H1 (cell line): Measurements from ENCODE around the gene CAPN8.

Experiments used
- CHD2 ChIP-seq: IDR thresholded peaks from 2 replicates; pipeline ENCODE4 v1.6.1; 2012; ENCODE audit warnings: low read length, improper control_type of control experiment
- EP300 ChIP-seq, 2 experiments: IDR thresholded peaks; 1 replicate in 1 of 2; 2 replicates in 1 of 2; pipeline ENCODE4 v1.6.1; 2011 to 2012; ENCODE audit warnings: low read depth in 2 of 2, low read length in 2 of 2, mild to moderate bottlenecking in 2 of 2, borderline replicate concordance in 1 of 2, inconsistent platforms in 1 of 2, moderate library complexity in 1 of 2
- EZH2 ChIP-seq: fragments of 200-600 bp; sonication (generic); IDR thresholded peaks from 2 replicates; pipeline ENCODE4 v1.7.1; 2012; ENCODE audit warnings: low read depth, mild to moderate bottlenecking, moderate library complexity, low read length, inconsistent platforms; ENCODE audit not compliant: severe bottlenecking
- NRF1 ChIP-seq: IDR thresholded peaks from 2 replicates; pipeline ENCODE4 v1.6.1; 2011; ENCODE audit warnings: mild to moderate bottlenecking, low read depth, low read length, improper control_type of control experiment
- POLR2A ChIP-seq, 2 experiments: IDR thresholded peaks; 1 replicate in 1 of 2; 2 replicates in 1 of 2; pipeline ENCODE4 v1.6.1; 2011; ENCODE audit warnings: low read depth in 2 of 2, low read length in 2 of 2, mild to moderate bottlenecking in 2 of 2; ENCODE audit errors: control extremely low read depth in 1 of 2
- TCF12 ChIP-seq: IDR thresholded peaks from 2 replicates; pipeline ENCODE4 v1.6.1; 2011; ENCODE audit warnings: low read depth, mild to moderate bottlenecking, low read length
- YY1 ChIP-seq: IDR thresholded peaks from 2 replicates; pipeline ENCODE4 v1.6.1; 2011; ENCODE audit warnings: low read depth, mild to moderate bottlenecking, low read length
- TF ChIP-seq, protein P1 (sequence below), 3 experiments: IDR thresholded peaks; 1 replicate in 2 of 3; 2 replicates in 1 of 3; pipeline versions ENCODE4 v1.5.1 to v1.6.1; 2011; ENCODE audit warnings: low read length in 3 of 3, mild to moderate bottlenecking in 3 of 3, inconsistent platforms in 2 of 3, low read depth in 1 of 3, moderate library complexity in 1 of 3; ENCODE audit not compliant: insufficient read depth in 1 of 3; ENCODE audit errors: control extremely low read depth in 1 of 3
- TF ChIP-seq, protein P2 (sequence below): IDR thresholded peaks from 2 replicates; pipeline ENCODE4 v1.6.1; 2012; ENCODE audit warnings: low read length, inconsistent platforms

DNA sequence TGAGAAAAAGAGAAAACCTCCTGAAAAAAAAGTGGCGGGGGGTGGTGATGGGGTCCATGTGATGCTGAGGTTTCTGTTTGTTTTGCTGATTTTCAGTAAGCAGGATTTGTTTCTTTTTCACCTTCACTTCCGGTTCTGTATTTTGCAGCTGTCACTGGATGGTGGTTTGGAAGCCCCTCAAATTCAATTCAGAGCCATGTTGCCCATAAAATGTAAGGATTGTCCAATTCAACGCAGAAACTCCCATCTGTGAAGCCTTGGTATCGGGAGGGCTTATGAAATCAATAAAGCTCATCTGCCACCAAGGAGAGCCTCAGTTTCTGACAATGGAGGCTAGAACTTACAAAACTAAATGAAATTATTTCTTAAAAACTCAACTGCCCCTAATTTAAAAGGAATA, 12.1 kb downstream of the CAPN8 start:
- TF ChIP-seq YY1 (no peak), CHD2 (no peak), POLR2A (IDR thresholded peaks at IDR 0.05; ENCODE audit: control extremely low read depth in 1 of 2, low read depth in 2 of 2, low read length in 2 of 2) (no peak), TCF12 (no peak), EP300 (IDR thresholded peaks at IDR 0.05; ENCODE audit: borderline replicate concordance in 1 of 2, low read depth in 2 of 2, low read length in 2 of 2) (no peak), EZH2 (no peak), NRF1 (no peak)
- TF ChIP-seq, protein P1, sequence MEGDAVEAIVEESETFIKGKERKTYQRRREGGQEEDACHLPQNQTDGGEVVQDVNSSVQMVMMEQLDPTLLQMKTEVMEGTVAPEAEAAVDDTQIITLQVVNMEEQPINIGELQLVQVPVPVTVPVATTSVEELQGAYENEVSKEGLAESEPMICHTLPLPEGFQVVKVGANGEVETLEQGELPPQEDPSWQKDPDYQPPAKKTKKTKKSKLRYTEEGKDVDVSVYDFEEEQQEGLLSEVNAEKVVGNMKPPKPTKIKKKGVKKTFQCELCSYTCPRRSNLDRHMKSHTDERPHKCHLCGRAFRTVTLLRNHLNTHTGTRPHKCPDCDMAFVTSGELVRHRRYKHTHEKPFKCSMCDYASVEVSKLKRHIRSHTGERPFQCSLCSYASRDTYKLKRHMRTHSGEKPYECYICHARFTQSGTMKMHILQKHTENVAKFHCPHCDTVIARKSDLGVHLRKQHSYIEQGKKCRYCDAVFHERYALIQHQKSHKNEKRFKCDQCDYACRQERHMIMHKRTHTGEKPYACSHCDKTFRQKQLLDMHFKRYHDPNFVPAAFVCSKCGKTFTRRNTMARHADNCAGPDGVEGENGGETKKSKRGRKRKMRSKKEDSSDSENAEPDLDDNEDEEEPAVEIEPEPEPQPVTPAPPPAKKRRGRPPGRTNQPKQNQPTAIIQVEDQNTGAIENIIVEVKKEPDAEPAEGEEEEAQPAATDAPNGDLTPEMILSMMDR (IDR thresholded peaks at IDR 0.05; ENCODE audit: control extremely low read depth in 1 of 3, insufficient read depth in 1 of 3, low read depth in 1 of 3, low read length in 3 of 3): no peak
- TF ChIP-seq, protein P2, sequence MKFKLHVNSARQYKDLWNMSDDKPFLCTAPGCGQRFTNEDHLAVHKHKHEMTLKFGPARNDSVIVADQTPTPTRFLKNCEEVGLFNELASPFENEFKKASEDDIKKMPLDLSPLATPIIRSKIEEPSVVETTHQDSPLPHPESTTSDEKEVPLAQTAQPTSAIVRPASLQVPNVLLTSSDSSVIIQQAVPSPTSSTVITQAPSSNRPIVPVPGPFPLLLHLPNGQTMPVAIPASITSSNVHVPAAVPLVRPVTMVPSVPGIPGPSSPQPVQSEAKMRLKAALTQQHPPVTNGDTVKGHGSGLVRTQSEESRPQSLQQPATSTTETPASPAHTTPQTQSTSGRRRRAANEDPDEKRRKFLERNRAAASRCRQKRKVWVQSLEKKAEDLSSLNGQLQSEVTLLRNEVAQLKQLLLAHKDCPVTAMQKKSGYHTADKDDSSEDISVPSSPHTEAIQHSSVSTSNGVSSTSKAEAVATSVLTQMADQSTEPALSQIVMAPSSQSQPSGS: no peak
